WI38 (cell line): Measurements from ENCODE around the gene GPHA2.

Source experiments
- H3K4me3 ChIP-seq: 2 replicates; pipeline ENCODE4 v1.5.1; 2011; ENCODE audit warnings: low read depth, mild to moderate bottlenecking, control low read depth, low read length
- CTCF ChIP-seq: IDR thresholded peaks from 2 replicates; pipeline ENCODE4 v1.5.1; 2012; ENCODE audit warnings: low read depth, mild to moderate bottlenecking, control low read depth, low read length

Gene GPHA2

GRCh38 chr11:64936539-64936938 lies 846 bp upstream of the GPHA2 start:
- TF ChIP-seq CTCF: no peak
- no peak overlapping the region for H3K4me3 ChIP-seq

- H3K4me3 ChIP-seq: no peak overlapping the region
- no peak for TF ChIP-seq CTCF
Observed at GRCh38 chr11:64934682-64935358, 873 bp downstream of the GPHA2 start.

GRCh38 chr11:64933935-64934681 lies 1.6 kb downstream of the GPHA2 start:
- H3K4me3 ChIP-seq: no peak overlapping the region
- TF ChIP-seq CTCF: no peak

- H3K4me3 ChIP-seq: no peak overlapping the region
- no peak for TF ChIP-seq CTCF
Observed at GRCh38 chr11:64933213-64933934, 2.3 kb downstream of the GPHA2 start.

- TF ChIP-seq CTCF: no peak
- no peak overlapping the region for H3K4me3 ChIP-seq
Observed at GRCh38 chr11:64932324-64932723, 3.4 kb downstream of the GPHA2 start.

GRCh38 chr11:64931290-64931689 lies 4.4 kb downstream of the GPHA2 start:
- TF ChIP-seq CTCF: no peak
- H3K4me3 ChIP-seq: no peak overlapping the region

- TF ChIP-seq CTCF: no peak
- no peak overlapping the region for H3K4me3 ChIP-seq
Observed at GRCh38 chr11:64930340-64930739, 5.4 kb downstream of the GPHA2 start.
